NK-92 (cell line): ENCODE data around the gene DOCK4.

Source experiments
- DNase-seq: peaks from one replicate; lab custom pipeline; 2025; ENCODE audit not compliant: unreplicated experiment; lab: John Stamatoyannopoulos, UW

DOCK4 gene

DNA sequence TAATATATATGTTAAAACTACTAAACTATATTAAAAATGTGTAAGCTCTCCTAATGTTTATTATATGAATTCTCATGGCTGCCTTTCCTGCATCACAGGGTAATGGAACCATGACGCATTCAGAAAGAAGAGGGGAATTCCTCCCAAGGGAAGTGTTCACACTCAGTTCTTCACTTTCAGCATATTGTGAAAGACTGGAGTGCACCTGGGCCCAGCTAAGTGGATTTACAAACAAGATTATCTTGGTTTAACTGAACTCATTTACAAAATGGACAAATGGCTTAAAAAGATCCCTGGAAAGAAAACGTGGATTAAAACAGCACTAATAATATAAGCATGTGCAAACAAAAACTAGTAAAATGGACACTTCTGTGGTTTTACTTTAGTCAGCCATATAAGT is 149.8 kb downstream of the DOCK4 start:
- DNase-seq, result no peak

DNA sequence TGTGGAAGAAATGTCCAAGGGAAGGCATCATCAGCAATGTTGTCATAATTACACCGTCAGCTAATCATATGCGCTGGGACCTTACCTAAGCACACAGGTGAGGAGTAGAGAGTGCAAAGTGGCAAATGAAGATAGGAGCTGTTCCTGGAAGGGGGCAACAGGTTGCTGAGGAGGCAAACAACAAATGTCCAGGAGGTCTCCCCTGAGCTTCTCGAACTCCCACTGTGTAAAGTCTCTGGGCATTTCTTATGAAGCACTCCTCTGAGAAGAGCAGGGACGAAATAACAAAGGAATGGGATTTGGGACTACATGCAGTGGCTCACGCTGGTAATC is 152.5 kb downstream of the DOCK4 start:
- no peak for DNase-seq

DNA sequence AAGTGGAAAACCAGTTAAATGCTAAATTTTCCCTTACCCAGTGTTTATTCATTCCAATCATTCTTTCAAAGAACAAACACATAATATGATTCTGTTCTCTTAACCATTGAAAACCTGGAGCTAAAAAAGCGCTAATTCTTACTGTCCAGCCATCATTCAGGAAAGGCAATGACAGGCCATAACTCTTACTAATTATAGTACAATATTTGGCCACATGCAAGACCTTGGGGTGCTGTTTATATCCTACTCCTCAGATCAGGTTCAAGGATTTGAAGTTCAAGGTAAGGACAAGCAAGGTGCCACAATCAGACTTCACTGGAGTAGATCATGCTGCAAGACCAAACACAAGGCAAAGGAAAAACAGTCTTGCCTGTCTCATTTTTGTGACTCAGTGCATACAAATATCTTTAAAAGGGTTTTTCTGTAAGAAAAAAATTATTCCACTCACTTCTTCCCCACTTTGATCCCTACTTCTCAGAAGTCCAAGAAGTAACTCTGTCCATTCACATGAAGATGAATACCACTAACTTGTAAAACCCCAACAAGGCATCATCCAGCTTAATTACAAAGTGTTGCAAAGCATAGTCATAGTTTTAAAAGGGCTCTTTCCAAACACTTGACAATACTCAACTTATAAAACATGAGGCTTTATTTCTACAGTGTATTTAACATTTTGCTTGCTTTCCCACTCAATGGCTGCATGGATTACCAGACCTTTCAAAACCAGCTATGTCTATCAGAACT is 153.0 kb downstream of the DOCK4 start:
- no peak for DNase-seq

DNA sequence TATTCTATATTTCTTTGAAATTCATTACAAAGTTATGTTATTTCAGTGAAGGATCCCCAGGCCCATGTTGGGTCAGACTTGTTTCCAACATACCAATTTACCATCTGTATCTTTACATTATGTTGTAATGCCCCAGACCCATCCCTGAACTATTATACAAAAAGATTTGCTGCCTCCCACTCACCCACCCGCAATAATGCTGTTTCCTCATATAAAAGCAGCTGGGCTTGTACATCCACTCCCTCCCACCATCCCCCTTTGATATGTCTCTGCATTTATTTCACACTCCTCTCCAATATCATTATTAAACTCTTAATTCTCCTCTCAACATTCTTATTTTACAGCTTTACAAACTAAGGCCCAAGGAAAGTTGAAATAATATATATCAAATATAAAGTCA is 153.7 kb downstream of the DOCK4 start:
- no peak for DNase-seq

DNA sequence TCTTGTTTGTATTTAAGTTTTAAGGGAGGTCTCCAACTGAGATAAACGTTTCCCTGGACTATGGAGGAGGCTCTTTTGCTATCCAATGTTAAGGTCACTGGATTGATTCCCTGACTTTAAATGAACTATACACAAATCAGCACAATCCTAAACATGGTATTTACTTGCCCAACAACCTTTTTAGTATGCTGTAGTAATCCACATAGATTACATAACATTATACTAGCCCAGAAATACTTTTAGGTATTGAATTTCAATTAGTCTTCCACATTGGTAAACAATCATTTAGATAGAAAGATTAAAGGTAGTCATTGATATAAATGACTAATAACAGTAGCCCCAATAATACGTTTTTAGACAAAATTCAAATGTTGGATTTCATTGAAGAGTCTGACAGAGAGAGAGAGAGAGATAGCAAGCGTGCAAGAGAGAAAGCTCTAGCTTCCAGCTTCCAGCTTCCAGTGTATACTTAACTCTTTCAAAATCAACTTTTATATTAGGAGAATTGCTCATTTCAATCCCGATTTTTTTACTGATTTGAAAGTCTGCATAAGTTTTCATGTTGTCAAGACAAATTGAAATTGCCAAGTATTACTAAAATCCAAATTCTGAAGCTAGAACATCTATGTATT is 155.8 kb downstream of the DOCK4 start:
- no peak for DNase-seq

DNA sequence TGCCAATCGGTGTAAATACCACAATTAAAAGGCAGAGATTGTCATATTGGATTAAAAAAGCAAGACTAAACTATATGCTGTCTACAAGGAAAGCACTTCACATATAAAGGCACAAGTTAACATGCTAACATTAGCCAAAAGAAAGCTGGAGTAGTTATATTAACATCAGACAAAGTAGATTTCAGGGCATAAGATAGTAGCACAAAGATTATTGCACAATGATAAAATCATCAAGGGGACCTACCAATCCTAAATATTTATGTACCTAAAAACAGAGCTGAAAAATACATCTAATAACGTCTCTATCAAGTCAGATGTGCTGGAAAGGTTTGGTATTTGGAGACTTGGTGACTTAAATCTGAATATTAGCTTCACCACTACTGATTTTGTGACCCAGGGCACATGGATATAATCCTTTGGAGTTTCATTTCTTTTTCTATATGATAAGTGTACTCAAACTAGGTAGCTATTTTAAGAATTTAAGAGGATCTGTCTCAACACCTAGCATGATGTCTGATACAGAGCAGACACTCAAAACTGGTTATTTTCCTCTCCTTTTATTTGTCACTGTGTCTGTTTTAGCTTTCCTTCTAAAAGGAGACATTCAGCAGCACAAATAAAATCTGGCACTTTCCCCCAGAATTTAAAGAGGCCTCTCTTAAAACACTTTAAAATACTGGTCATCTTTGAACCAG is 156.5 kb downstream of the DOCK4 start:
- DNase-seq, result no peak

DNA sequence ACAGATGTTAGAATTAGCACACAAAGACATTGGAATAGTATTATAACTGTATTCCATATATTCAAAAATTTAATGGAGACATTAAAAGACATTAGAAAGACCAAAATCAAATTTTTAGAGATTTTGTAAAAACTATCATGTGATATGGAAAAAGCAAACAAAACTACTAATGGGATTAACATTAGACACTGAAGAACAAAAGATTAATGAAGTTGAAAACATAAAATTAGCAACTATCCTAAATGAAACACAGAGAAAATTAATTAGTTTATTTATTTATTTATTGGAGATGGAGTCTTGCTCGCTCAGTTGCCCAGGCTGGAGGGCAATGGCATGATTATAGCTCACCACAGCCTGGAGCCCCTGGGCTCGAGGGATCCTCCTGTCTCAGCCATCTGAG is 158.8 kb downstream of the DOCK4 start:
- DNase-seq, result no peak

DNA sequence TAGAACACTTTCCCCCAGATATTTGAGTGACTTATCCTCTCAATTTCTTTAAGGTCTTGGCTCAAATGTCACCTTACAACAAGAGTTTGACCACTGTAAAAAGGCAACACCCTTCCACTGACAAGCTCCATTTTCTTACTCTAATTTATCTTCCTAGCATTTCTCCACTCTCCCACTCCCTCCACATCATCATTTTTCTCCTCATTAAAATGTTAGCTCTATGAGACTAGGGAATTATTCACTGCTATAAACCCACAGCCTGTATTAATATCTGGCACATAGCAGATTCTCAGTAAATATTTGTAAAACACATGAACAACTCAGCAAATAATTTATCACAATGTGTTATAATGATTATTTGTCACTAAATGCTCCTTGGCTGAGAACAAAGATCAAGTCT is 161.0 kb downstream of the DOCK4 start:
- DNase-seq, result no peak

DNA sequence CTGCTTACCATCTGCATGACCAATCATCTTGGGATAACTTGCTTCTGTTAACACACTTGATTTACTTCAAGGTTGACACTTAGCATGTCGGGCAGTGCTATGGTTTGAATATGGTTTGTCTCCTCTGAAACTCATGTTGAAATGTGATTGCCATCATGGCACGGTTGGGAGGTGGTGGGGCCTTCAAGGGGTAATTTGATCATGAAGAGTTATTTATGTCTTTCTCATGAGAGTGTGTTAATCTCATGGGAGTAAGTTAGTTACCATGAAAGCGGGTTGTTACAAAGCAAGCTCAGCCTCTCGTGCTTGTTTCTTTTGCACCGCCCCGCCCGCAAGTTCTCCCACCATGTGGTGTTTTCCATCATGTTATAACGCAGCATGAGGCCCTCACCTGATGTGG is 163.6 kb downstream of the DOCK4 start:
- no peak for DNase-seq

DNA sequence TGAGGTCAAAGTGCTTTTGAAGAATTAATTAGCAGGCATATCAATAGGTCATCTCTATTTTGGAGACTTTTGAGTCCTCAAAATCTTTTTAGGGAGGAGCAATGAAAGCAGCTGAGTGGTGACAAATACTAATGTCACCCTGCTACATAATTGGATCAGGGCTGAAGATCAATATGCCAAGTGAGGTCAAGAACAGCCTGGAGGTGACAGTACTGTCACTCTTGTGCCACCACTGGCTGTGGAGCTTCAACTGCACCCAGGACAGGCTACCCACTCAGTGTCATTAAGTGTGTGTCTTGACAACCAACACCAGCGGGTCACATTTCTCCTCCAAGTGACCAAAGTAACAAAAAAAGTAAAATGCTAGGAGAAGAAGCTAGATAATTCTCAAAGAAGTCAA is 167.8 kb downstream of the DOCK4 start:
- no peak for DNase-seq

DNA sequence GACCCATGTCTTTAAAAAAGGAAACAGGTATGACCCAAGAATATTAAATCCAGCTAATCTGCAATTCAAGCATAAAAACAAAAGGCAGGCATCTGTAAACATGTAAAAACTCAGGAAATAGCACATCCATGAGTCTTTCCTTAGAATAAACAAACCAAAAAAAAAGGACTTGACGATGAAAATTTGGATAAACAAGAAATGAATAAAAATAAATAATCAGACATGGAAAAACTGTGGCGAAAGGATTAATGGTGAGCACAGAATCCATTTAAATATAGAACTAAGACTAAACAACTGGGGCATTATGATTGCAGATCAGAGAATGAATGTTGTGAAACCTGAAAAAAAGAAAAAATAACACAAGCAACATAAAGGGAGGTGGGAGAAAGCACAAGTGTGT is 170.1 kb downstream of the DOCK4 start:
- DNase-seq, result no peak

DNA sequence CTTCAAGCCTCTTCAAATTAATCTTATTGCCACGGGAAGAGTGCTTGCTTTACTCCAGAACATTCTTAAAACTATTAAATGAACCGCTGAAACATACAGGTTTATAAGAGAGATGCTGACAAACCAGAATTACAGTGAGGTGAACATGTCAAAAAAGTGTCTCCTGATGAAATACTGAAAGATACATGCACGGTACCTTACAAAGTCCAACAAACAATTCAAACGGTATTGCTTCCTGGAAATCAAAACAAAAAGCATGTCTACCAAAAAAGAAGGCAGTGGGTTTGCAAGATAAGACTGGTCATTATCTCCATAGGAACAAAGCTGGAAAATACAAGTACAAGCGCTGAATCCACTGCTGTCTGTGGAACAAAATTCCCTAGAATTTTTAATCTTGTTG is 174.5 kb downstream of the DOCK4 start:
- no peak for DNase-seq

DNA sequence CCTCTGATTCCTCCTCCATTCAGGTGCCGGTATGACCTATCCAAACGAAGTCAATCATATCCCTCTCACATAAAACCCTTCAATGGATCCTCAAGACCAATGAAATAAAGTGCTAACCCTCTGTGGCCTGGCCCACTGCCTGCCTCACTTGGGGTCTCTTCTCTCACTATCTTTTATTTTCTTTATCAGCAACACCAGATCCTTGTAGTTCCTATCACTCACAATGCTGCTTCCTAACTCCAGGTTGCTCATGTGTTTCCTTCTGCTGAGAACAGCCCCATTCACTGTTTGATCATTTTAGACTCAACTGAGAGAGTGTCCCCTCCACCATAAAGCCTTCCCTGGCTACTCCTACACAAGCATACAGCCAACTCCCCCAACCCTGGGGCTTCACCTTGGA is 180.6 kb downstream of the DOCK4 start:
- DNase-seq, result no peak

DNA sequence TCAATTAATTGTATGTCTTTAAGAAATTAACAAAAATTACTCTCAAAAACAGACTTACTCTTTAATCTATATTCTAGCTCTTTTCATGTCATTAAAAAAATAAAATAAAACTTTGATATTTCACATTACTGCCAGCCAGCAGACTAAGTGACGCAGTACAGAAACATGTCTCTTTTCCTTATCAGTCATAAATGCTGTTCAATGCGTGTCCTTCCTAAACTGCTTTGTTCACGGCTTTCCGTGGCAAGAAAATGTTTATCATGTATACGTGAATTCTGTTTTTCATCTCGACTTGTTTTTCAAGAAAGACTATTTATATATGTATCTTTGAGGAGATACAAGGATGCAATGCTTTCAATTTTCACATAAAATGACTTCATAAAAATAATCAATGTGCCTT is 182.4 kb downstream of the DOCK4 start:
- DNase-seq, result no peak

DNA sequence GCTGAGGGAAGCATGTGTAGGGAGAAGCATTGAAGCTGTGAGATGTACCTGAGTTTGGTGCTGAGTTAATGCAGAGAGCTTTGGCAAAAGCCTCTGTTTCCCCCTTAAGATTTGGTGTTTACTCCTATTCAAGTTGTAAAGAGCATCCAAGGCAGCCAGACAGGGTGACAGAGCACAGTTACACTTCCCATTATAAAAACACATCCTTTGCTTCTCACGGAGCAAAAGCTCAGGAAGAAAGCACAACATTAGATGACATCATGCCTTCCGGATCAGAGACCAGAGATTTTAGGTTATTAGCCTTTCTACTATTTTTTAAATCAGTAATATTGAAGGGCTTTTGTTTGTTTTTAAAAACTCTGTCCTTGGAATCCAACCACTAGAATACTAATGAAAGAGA is 182.9 kb downstream of the DOCK4 start:
- no peak for DNase-seq

DNA sequence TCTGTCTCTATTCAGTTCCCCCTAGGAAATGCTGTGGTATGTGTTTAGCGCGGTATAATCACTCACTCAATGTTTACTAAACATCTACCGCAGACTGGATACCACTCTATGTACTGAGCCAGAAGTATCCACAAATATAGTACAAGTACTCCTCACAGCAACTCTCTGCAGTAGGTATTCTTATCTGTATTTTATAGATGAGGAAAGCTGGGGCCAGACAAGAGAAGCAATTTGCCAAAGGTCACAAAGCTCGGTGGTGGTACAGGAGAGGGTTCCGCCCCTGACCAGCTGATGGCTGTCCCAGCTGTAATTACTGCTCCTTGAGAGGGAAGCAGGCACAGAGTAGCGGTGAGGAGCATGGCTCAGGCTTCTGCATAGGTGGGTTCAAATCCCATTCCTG is 184.1 kb downstream of the DOCK4 start:
- DNase-seq, result no peak

DNA sequence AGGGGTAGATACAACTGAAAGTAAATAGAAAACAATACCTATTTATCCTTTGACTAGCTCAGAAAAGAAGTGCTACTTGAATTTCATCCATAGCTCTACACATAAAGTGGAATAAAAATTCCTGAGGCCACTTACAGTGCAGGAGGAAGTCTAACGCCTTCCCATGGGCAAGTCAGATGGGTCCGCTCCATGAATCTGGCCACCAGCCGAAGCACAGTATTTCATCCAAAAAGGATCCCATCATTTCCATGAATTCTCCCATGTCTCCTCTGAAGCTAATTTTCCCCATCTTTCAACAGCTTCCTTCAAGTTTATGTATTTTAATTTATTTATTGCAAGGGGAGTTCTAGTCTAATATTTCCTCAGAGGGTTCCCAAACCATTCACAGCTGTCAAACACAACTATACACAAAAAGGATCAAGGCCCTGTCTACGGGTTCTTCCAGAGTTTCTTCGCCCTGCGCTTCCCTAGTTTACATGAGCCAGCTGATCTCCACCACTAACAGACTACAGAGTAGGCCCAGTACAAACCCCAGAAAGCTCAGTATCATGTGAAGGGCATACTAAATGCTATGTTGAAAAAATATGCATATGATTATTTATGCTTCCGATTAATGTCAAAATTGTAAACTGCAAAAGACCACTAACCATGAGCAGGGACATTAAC is 184.7 kb downstream of the DOCK4 start:
- DNase-seq, result no peak

DNA sequence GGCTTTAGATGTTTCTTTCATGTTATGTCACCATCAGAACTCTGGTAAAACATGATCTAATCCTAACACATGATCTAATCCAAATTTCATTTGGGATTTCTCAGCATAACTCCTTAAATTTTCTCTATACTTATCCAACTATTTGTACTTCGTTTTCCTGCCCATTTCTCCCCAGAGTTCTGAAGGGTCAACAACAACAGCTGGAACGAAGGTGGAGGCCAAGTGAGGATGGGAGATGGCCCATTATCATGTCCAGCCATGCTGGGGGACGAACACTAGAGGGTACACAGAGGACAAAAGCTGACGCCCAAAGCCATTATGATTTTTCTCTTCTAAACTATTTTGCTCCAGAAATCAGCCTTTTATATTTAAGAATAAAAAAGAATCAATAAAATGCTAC is 185.4 kb downstream of the DOCK4 start:
- DNase-seq, result no peak

DNA sequence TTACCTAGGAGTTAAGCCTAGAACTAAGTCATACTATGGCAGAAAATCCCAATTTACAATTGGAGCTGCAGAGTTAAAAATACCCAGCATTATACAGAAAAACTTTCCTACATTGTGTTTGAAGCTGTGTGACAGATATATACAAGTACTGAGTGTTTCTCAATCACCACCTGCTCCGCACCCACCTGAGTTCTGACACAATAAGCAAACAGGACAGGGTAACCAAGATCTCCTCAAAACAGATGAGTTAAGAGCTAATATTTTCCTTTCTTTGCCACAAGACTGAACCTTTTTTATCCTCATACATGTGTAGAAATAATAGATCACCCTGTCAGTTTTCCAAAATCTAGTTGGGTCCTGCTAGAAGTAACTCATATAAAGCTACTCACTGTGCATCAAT is 186.3 kb downstream of the DOCK4 start:
- no peak for DNase-seq

DNA sequence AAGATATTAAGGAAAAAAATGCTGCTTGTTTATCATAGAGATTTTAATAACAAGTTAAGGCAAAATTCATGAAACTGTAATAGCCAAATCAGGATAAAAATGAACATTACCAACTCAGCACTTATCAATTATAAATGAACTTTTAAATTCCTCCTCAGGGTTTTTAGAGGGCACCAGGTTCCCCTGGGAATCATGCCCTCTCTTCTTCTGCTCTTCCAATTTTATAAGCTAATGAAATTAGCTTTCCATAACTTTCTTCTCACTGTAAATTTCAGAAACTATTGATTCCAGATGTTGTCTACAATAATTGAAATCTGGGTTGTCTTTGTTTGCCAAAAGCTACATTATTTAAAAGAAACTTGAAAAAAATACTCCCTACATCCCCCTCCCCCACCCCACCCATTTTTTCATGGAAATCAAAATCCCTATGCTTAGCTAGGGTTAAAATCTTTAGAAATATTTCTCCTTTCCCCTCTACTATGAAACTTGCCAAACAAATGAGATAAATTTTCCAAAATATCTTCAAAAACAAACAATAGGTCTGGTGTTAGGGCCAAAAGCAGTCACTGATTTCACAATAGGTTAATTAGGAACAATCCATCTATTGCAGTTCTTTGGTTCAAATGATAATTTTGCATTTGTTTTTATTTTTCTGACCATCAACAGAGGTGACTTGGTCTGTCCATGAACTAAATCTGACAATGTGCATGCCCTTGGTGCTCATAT is 187.7 kb downstream of the DOCK4 start:
- DNase-seq, result no peak

DNA sequence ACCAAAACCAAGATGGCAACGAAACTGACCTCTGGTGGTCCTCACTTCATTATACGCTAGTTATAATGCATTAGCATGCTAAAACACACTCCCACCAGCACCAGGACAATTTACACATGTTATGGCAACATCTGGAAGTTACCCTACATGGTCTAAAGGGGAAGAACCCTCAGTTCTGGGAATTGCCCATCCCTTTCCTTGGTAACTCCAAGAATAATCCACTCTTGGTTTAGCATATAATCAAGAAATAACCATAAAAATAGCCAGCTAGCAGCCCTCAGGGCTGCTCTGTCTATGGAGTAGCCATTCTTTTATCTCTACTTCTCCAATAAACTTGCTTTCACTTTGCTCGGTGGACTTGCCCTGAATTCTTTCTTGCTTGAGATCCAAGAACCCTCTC is 191.1 kb downstream of the DOCK4 start:
- DNase-seq, result no peak
